Activated B cell treated with CpG ODN at 0.5 μM for 24 hours (primary cell): ENCODE data around the gene INSC. TPM values are rescaled to one million over a fixed set of nuclear protein-coding genes. Genes with fewer than 3 reads are reported as not detected.
A peak's percentile ranks its signal among the peaks of the same experiment; 100 is the strongest.

Experiments used
- ATAC-seq: fragments of 200-7000 bp; cut with Tn5 transposase; one replicate; pipeline ENCODE4 v1.10.0; 2021; ENCODE audit warnings: low read depth, mild to moderate bottlenecking, moderate library complexity
- CTCF ChIA-PET: fragments of 350-600 bp; sonication (Branson Sonifier 250); formaldehyde crosslinking; loops from one replicate; lab custom pipeline; 2021; ENCODE audit warnings: antibody characterized with exemption; lab: Charles Lee
- POLR2A ChIA-PET: fragments of 350-600 bp; sonication (Branson Sonifier 250); formaldehyde crosslinking; loops from one replicate; lab custom pipeline; 2021; ENCODE audit warnings: antibody characterized with exemption; lab: Charles Lee
- DNase-seq: peaks from one replicate; pipeline ENCODE4 v3.0.0; 2022
- H3K27ac Mint-ChIP-seq: one replicate; pipeline ENCODE4 v1.8.0; 2020; ENCODE audit warnings: mixed read lengths
- H3K27me3 Mint-ChIP-seq: one replicate; pipeline ENCODE4 v1.8.0; 2021; ENCODE audit warnings: mixed read lengths
- H3K36me3 Mint-ChIP-seq: one replicate; pipeline ENCODE4 v1.8.0; 2021; ENCODE audit warnings: low read depth, mixed read lengths
- H3K4me1 Mint-ChIP-seq: one replicate; pipeline ENCODE4 v1.8.0; 2021; ENCODE audit warnings: mixed read lengths
- H3K4me3 Mint-ChIP-seq: one replicate; pipeline ENCODE4 v1.8.0; 2020; ENCODE audit warnings: mild to moderate bottlenecking, mixed read lengths
- H3K9me3 Mint-ChIP-seq: one replicate; pipeline ENCODE4 v1.8.0; 2020; ENCODE audit warnings: mixed read lengths
- CTCF ChIP-seq: fragments of 200-600 bp; IDR thresholded peaks from one replicate; pipeline ENCODE4 v1.8.0; 2022; ENCODE audit warnings: antibody characterized with exemption, mild to moderate bottlenecking
- intact Hi-C: fragments of 100-400 bp; cut with micrococcal nuclease; formaldehyde crosslinking; loops from one replicate; pipeline ENCODE4 v1.15.1; 2024
- total RNA-seq: library from RNA; stranded (reverse); gene quantifications from 2 replicates; pipeline ENCODE4 v1.2.3, GENCODE V29; 2022

INSC gene
- total RNA-seq, 1 donor from 2014 or later, result not detected

DNA sequence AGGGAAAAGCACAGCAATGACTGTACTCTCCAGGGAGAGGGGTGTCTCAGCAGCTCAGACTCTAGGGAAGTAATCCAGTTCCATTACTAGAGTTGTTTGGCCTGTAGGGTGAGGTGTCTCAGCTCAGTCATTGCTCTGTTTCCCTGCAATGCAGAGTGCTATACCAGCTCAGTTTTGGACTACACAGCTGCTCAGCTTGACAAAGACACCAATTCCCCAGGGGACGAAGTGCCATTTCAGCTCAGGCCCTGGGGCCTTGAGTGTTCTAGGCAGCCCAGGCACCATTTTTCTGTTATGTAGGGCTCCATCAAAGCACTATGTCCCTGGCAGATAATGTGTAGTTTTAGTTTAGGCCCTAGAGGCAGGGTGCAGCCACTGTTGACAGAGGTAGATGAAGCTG, 23.1 kb upstream of the INSC start:
- Mint-ChIP-seq H3K27me3 (peaks cover 21% of the 10 kb centered on the region), H3K4me3 (no peak overlapping the region), H3K36me3 (no peaks in the 10 kb centered on the region), H3K9me3 (peaks cover 7% of the 10 kb centered on the region), H3K4me1 (peaks cover 12% of the 10 kb centered on the region), H3K27ac (no peak overlapping the region)
- DNase-seq (no peak), ATAC-seq (peak; percentile 54)
- no peak for TF ChIP-seq CTCF
- ChIA-PET CTCF (interaction anchor here (1.6 to 1.9 kb wide), 2 partner anchors 8 to 9 kb away, joined by 4 to 6 read pairs; no protein-coding TSS in a partner anchor), POLR2A (interaction anchor here (0.6 kb wide), 1 partner anchor 1420 kb away, joined by 6 read pairs; no protein-coding TSS in a partner anchor)
- intact Hi-C loops, result no loop called here

- H3K36me3 Mint-ChIP-seq, result no peaks in the 10 kb centered on the region
- CTCF ChIA-PET, result interaction anchor here (1.2 to 1.3 kb wide), 2 partner anchors 66 to 185 kb away, joined by 3 to 6 read pairs; no protein-coding TSS in a partner anchor
- peaks cover 21% of the 10 kb centered on the region for H3K27me3 Mint-ChIP-seq
- no peak overlapping the region for H3K27ac Mint-ChIP-seq
- peaks cover 12% of the 10 kb centered on the region for H3K4me1 Mint-ChIP-seq
- DNase-seq, result no peak
- POLR2A ChIA-PET, result no interaction called here
- TF ChIP-seq CTCF, result no peak
- no peak for ATAC-seq
- H3K9me3 Mint-ChIP-seq, result no peaks in the 10 kb centered on the region
- intact Hi-C loops, result no loop called here
- no peak overlapping the region for H3K4me3 Mint-ChIP-seq
Measured at GRCh38 chr11:15093432-15093831, 21.3 kb upstream of the INSC start.

DNA sequence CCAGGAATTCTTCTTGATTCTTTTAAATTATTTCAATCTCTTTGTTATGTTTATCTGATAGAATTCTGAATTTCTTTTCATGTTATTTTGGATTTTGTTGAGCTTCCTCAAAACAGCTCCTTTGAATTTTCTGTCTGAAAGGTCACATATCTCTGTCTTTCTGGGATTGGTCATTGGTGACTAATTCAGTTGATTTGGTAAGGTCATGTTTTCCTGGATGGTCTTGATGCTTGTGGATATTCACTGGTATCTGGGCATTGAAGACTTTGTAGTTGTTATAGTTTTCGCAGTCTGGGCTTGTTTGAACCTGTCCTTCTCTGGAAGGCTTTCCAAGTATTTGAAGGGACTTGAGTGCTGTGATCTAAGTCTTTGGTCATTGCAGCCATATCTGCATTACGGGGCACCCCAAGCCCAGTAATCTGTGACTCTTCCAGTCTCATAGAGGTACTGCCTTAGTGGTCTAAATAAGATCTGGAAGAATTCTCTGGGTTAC, 18.9 kb upstream of the INSC start:
- intact Hi-C loops, result no loop called here
- H3K4me1 Mint-ChIP-seq, result peaks cover 12% of the 10 kb centered on the region
- ChIA-PET CTCF (no interaction called here), POLR2A (no interaction called here)
- H3K27ac Mint-ChIP-seq, result no peak overlapping the region
- peaks cover 20% of the 10 kb centered on the region for H3K27me3 Mint-ChIP-seq
- no peak for TF ChIP-seq CTCF
- H3K4me3 Mint-ChIP-seq, result no peak overlapping the region
- no peak for DNase-seq
- ATAC-seq, result no peak
- no peaks in the 10 kb centered on the region for H3K36me3 Mint-ChIP-seq
- H3K9me3 Mint-ChIP-seq, result no peaks in the 10 kb centered on the region

DNA sequence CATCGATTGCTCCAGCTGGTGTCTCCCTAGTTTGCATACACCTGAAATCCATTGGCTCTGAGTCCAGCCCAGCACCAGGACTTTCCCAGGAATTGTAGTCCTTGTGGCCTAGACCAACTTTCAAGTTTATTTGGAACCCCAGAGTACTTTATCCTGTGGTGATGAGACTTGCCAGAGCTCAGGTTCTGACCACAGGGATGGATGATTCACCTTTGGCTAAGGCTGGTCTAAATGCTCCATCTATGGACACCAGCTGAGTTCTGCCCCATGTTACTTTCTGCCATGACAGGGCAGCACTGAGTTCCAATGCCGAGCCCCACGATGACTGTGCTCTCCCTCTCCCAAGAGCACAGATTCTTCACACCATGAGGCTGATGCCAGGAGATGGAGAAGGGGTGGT, 17.3 kb upstream of the INSC start:
- peaks cover 20% of the 10 kb centered on the region for H3K27me3 Mint-ChIP-seq
- H3K9me3 Mint-ChIP-seq, result no peaks in the 10 kb centered on the region
- ATAC-seq (no peak), DNase-seq (no peak)
- no peak overlapping the region for H3K4me3 Mint-ChIP-seq
- no peak for TF ChIP-seq CTCF
- H3K27ac Mint-ChIP-seq, result no peak overlapping the region
- H3K4me1 Mint-ChIP-seq, result peaks cover 6% of the 10 kb centered on the region
- intact Hi-C loops, result no loop called here
- ChIA-PET CTCF (interaction anchor here (1.2 to 1.4 kb wide), 2 partner anchors 9 to 110 kb away, joined by 3 to 4 read pairs; no protein-coding TSS in a partner anchor), POLR2A (no interaction called here)
- H3K36me3 Mint-ChIP-seq, result no peaks in the 10 kb centered on the region

- Mint-ChIP-seq H3K4me1 (no peaks in the 10 kb centered on the region), H3K36me3 (no peaks in the 10 kb centered on the region), H3K4me3 (no peak overlapping the region), H3K9me3 (peaks cover 11% of the 10 kb centered on the region), H3K27ac (no peak overlapping the region), H3K27me3 (peaks cover 20% of the 10 kb centered on the region)
- no peak for DNase-seq
- no peak for ATAC-seq
- ChIA-PET POLR2A (no interaction called here), CTCF (interaction anchor here (0.7 to 8.3 kb wide), 10 partner anchors 8 to 455 kb away, joined by 3 to 126 read pairs (median 9); partner anchors contain the start of gene INSC)
- intact Hi-C loops, result no loop called here
- TF ChIP-seq CTCF, result no peak
Measured at GRCh38 chr11:15099267-15099666, 15.5 kb upstream of the INSC start.
